K562 (cell line): ENCODE data around the gene HADHB. TPM values are rescaled to one million over a fixed set of nuclear protein-coding genes. Genes with fewer than 3 reads are reported as not detected.

Source experiments
- CEBPZ ChIP-seq: fragments of 150-350 bp; IDR thresholded peaks from 2 replicates; pipeline ENCODE4 v1.6.1; 2014; ENCODE audit warnings: low read depth, mild to moderate bottlenecking, low read length, borderline replicate concordance
- HMGN3 ChIP-seq: IDR thresholded peaks from 2 replicates; pipeline ENCODE4 v1.6.1; 2011; ENCODE audit warnings: borderline replicate concordance, low read depth, mild to moderate bottlenecking, mixed read lengths, low read length; ENCODE audit not compliant: insufficient read length; ENCODE audit errors: extremely low read depth
- JUN ChIP-seq, 2 experiments: sonication (generic) in 1 of 2; formaldehyde crosslinking in 1 of 2; IDR thresholded peaks; 2 replicates each; pipeline versions ENCODE4 v1.6.1 to v1.8.0; 2012 to 2022; ENCODE audit warnings: borderline replicate concordance in 2 of 2, mild to moderate bottlenecking in 2 of 2, improper control_type of control experiment in 1 of 2, low read depth in 1 of 2, low read length in 1 of 2, missing genetic modification reagents in 1 of 2
- MGA ChIP-seq: fragments of 450-650 bp; IDR thresholded peaks from 2 replicates; pipeline ENCODE4 v1.6.1; 2016; ENCODE audit warnings: mild to moderate bottlenecking, moderate library complexity
- TAF9B ChIP-seq: fragments of 450-650 bp; IDR thresholded peaks from 2 replicates; pipeline ENCODE4 v1.6.1; 2018; ENCODE audit warnings: mild to moderate bottlenecking; ENCODE audit not compliant: partially characterized antibody
- TEAD1 ChIP-seq, 2 experiments: fragments of 450-650 bp in 1 of 2; sonication (generic) in 1 of 2; formaldehyde crosslinking; IDR thresholded peaks; 2 replicates each; pipeline versions ENCODE4 v1.4.0 to v1.8.0; 2020 to 2022; ENCODE audit warnings: mild to moderate bottlenecking in 2 of 2, missing genetic modification reagents in 1 of 2
- ZEB2 ChIP-seq: fragments of 450-650 bp; IDR thresholded peaks from 2 replicates; pipeline ENCODE4 v1.6.1; 2016
- polyA plus RNA-seq, 8 experiments: library from polyadenylated mRNA; depleted of rRNA in 4 of 8; stranded (reverse) in 5 of 8; unstranded in 3 of 8; fragments of >200 nt; fragmentation: Nextera tagmentation in 2 of 8; fragmentation: Illumina TruSeq in 1 of 8; extraction: Ambion mirVana in 2 of 8; extraction: Trizol in 1 of 8; gene quantifications; 2 replicates each; pipeline versions ENCODE4 v1.2.1 to v1.2.3, GENCODE V29; 2011 to 2014; ENCODE audit warnings: inconsistent platforms in 1 of 8, missing spikeins in 1 of 8
- total RNA-seq, 7 experiments: library from RNA; depleted of rRNA in 6 of 7; stranded (reverse); fragments of >200 nt in 6 of 7; fragmentation: Illumina TruSeq in 2 of 7; extraction: Trizol in 2 of 7; gene quantifications; 2 replicates each; pipeline versions ENCODE4 v1.2.1 to v1.2.3, GENCODE V29; 2011 to 2021; ENCODE audit warnings: low replicate concordance in 1 of 7

The HADHB gene
- total and polyA plus RNA-seq, 9 of the 15 experiments (the other 6 are each of a cell fraction or from before 2014, with no cell fraction given), result 67.3 to 199 (median 100) TPM

DNA sequence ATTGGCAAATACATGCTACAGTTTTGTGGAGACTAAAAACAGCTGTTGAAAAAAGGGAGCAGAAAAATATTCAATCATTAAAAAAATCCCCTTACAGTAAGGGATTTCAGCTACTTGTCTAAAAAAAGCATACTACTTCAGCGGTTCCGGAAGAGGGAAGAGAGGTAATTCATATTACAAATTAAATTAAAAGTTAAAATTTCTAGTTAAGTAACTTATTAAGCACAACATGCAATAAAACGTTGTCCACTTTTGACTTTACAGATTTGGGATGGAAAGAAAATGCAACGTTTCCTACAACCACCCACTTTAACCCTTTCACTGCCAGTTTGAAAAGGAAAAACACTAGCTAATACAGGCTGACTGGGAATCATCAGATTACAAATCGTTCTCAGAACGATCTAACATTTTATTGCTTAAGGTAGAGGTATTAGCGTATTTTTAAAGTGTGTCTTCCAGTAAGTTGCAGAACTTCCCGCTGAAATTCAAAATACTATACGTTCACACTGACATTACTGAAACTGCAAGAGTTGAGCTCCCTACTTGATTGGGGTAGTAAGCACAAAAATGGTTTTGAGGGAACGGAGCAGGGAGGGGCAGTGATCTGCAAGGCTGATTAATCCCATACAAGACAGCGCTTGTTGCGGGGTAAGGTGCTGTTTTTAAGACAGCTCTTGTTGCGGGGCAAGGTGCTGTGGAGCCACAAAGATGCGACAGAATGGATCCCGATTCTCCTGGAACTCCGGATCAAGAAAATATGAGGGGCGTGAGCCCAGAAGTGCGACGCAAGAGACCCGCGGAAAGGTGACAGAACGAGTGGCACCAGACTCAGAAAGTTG is 1.1 kb upstream of the HADHB start (continued):
- no peak for TF ChIP-seq CEBPZ
- TF ChIP-seq TAF9B, result peak; percentile 2
- no peak for TF ChIP-seq MGA
- no peak for TF ChIP-seq ZEB2
- no peak for TF ChIP-seq TEAD1 (CRISPR knock-in tag; IDR thresholded peaks at IDR 0.05)
- TF ChIP-seq JUN (IDR thresholded peaks at IDR 0.05; ENCODE audit: borderline replicate concordance, low read depth, low read length), result no peak
- no peak for TF ChIP-seq JUN (CRISPR knock-in tag; IDR thresholded peaks at IDR 0.05; ENCODE audit: borderline replicate concordance)
- TF ChIP-seq HMGN3, result no peak
